ENCODE data around the gene TAT.
A peak's percentile ranks its signal among the peaks of the same experiment; 100 is the strongest.
"Not testable (repeated sequence)": the region's sequence is repeated elsewhere in the genome, so short reads cannot be mapped to it uniquely, and the experiment has no call there.

Gene TAT

GRCh38 chr16:71564335-71564967 lies 12.4 kb downstream of the TAT start:
- Histone ChIP-seq H3K36me3 (replicated peaks) (no peaks in the 10 kb centered on the region), H3K27me3 (replicated peaks) (no peaks in the 10 kb centered on the region), H3K4me3 (ENCODE audit: low read depth, low read length) (peak overlapping the region; percentile 72), H3K27ac (peak overlapping the region; percentile 23)
- no peak for DNase-seq
- in situ Hi-C loops (cut with HindIII; ENCODE audit: low pct_ligation_motif_present, low sequenced_read_pairs) = no loop called here
- TF ChIP-seq, protein P1, sequence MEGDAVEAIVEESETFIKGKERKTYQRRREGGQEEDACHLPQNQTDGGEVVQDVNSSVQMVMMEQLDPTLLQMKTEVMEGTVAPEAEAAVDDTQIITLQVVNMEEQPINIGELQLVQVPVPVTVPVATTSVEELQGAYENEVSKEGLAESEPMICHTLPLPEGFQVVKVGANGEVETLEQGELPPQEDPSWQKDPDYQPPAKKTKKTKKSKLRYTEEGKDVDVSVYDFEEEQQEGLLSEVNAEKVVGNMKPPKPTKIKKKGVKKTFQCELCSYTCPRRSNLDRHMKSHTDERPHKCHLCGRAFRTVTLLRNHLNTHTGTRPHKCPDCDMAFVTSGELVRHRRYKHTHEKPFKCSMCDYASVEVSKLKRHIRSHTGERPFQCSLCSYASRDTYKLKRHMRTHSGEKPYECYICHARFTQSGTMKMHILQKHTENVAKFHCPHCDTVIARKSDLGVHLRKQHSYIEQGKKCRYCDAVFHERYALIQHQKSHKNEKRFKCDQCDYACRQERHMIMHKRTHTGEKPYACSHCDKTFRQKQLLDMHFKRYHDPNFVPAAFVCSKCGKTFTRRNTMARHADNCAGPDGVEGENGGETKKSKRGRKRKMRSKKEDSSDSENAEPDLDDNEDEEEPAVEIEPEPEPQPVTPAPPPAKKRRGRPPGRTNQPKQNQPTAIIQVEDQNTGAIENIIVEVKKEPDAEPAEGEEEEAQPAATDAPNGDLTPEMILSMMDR (IDR thresholded peaks at IDR 0.05; ENCODE audit: low read depth, low read length, missing control alignments) = no peak

DNA sequence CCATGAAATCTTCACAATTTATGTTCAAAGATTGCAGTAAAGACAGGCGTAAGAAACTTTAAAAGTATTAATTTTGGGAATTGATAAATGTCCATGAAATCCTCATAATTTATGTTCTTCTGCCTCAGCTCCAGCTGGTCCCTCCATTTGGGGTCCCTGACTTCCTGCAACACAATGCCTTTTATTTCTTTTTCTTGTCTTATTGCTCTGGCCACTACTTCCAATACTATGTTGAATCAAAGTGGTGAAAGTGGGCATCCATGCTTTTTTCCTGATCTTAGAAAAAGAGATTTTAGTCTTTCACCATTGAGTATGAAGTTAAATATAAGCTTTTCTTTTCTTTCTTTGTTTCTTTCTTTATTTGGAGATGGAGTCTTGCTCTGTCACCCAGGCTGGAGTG lies 14.3 kb downstream of the TAT start:
- H3K27me3 ChIP-seq (replicated peaks) = no peaks in the 10 kb centered on the region
- H3K36me3 ChIP-seq (replicated peaks) = no peaks in the 10 kb centered on the region
- TF ChIP-seq, protein P1 (IDR thresholded peaks at IDR 0.05; ENCODE audit: low read depth, low read length, missing control alignments) = no peak
- in situ Hi-C loops (cut with HindIII; ENCODE audit: low pct_ligation_motif_present, low sequenced_read_pairs) = no loop called here
- DNase-seq = no peak
- no peak overlapping the region for H3K4me3 ChIP-seq (ENCODE audit: low read depth, low read length)
- no peak overlapping the region for H3K27ac ChIP-seq

GRCh38 chr16:71561886-71562285 lies 15.0 kb downstream of the TAT start:
- H3K27ac ChIP-seq; H3K27me3 ChIP-seq (replicated peaks); H3K4me3 ChIP-seq (ENCODE audit: low read depth, low read length); in situ Hi-C loops (cut with HindIII; ENCODE audit: low pct_ligation_motif_present, low sequenced_read_pairs); DNase-seq; H3K36me3 ChIP-seq (replicated peaks): not testable (repeated sequence)

- no peak for DNase-seq
- Histone ChIP-seq H3K27me3 (replicated peaks) (no peaks in the 10 kb centered on the region), H3K36me3 (replicated peaks) (no peaks in the 10 kb centered on the region), H3K4me3 (ENCODE audit: low read depth, low read length) (no peak overlapping the region), H3K27ac (no peak overlapping the region)
- TF ChIP-seq, protein P1 (IDR thresholded peaks at IDR 0.05; ENCODE audit: low read depth, low read length, missing control alignments) = no peak
- in situ Hi-C loops (cut with HindIII; ENCODE audit: low pct_ligation_motif_present, low sequenced_read_pairs) = no loop called here
Observed at GRCh38 chr16:71559855-71560254, 17.0 kb downstream of the TAT start.

DNA sequence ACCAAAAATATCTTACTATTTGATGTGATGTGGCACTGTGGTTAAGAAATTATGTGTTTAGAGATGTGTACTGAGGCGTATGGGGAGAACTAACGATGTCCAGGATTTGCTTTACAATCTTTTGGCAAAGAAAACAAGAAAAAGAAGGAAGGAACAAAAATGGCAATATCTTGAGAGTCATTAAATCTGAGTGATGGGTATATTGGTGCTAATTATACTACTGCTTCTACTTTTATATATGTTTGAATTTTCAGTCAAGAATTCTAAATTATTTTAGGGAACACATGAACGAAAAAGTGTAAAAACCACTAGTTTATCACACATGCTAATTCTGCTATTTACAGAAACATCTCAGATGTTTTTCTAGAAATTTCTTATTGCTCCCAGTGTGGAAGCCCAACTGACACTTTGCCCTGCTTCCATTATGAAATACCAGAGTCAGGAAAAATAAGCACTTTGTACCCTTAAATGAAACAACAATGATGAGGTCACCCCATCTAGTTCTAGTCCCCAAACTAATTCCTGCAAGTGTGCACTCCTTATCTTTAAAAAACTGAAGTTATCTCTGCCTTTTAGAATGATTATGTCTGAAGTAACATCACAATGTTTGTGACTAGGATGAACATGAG lies 18.8 kb downstream of the TAT start:
- H3K27ac ChIP-seq = no peak overlapping the region
- H3K4me3 ChIP-seq (ENCODE audit: low read depth, low read length) = no peak overlapping the region
- no peaks in the 10 kb centered on the region for H3K27me3 ChIP-seq (replicated peaks)
- no peaks in the 10 kb centered on the region for H3K36me3 ChIP-seq (replicated peaks)
- no peak for DNase-seq
- in situ Hi-C loops (cut with HindIII; ENCODE audit: low pct_ligation_motif_present, low sequenced_read_pairs) = no loop called here
- TF ChIP-seq, protein P1 (IDR thresholded peaks at IDR 0.05; ENCODE audit: low read depth, low read length, missing control alignments) = no peak

GRCh38 chr16:71557299-71557698 lies 19.6 kb downstream of the TAT start:
- DNase-seq = no peak
- in situ Hi-C loops (cut with HindIII; ENCODE audit: low pct_ligation_motif_present, low sequenced_read_pairs) = no loop called here

More at GRCh38 chr16:71557299-71557698, 19.6 kb downstream of the TAT start:
- Histone ChIP-seq H3K27ac (no peak overlapping the region), H3K4me3 (ENCODE audit: low read depth, low read length) (no peak overlapping the region), H3K27me3 (replicated peaks) (no peaks in the 10 kb centered on the region), H3K36me3 (replicated peaks) (no peaks in the 10 kb centered on the region)
- TF ChIP-seq, protein P1 (IDR thresholded peaks at IDR 0.05; ENCODE audit: low read depth, low read length, missing control alignments) = no peak

Data from brain microvascular endothelial cell (primary cell).